Hepatocyte (in vitro differentiated cells): ENCODE results near the gene STX4. TPM values are rescaled to one million over a fixed set of nuclear protein-coding genes. Genes with fewer than 3 reads are reported as not detected.

Experiments used
- DNase-seq: peaks from one replicate; pipeline ENCODE4 v3.0.0-alpha.2; 2016; ENCODE audit warnings: low spot score
- H2AFZ ChIP-seq: fragments of 200-600 bp; sonication (generic); 2 replicates; pipeline ENCODE4 v1.6.0; 2016; ENCODE audit warnings: antibody characterized with exemption, mild to moderate bottlenecking
- H3K27ac ChIP-seq: fragments of 200-600 bp; sonication (generic); 2 replicates; pipeline ENCODE4 v1.5.1; 2016; ENCODE audit warnings: mild to moderate bottlenecking
- H3K27me3 ChIP-seq: fragments of 200-600 bp; sonication (generic); 2 replicates; pipeline ENCODE4 v1.6.1; 2016
- H3K36me3 ChIP-seq: fragments of 200-600 bp; sonication (generic); replicated peaks from 2 replicates; pipeline ENCODE4 v1.5.1; 2016; ENCODE audit warnings: low read depth; ENCODE audit not compliant: insufficient read depth
- H3K4me1 ChIP-seq: fragments of 200-600 bp; sonication (generic); 2 replicates; pipeline ENCODE4 v1.5.1; 2016; ENCODE audit warnings: mild to moderate bottlenecking, moderate library complexity; ENCODE audit not compliant: insufficient read depth
- H3K4me2 ChIP-seq: fragments of 200-600 bp; sonication (generic); 2 replicates; pipeline ENCODE4 v1.6.0; 2016
- H3K4me3 ChIP-seq: fragments of 200-600 bp; sonication (generic); 2 replicates; pipeline ENCODE4 v1.5.1; 2016; ENCODE audit warnings: mild to moderate bottlenecking
- H3K79me2 ChIP-seq: fragments of 200-600 bp; sonication (generic); 2 replicates; pipeline ENCODE4 v1.6.0; 2017; ENCODE audit warnings: mild to moderate bottlenecking
- H3K9me2 ChIP-seq: fragments of 200-600 bp; sonication (generic); replicated peaks from 2 replicates; pipeline ENCODE4 v1.6.0; 2017; ENCODE audit warnings: mild to moderate bottlenecking; ENCODE audit not compliant: insufficient read depth
- H3K9me3 ChIP-seq: fragments of 200-600 bp; sonication (generic); 2 replicates; pipeline ENCODE4 v1.5.1; 2016; ENCODE audit warnings: low read depth, mild to moderate bottlenecking
- H4K20me1 ChIP-seq: fragments of 200-600 bp; sonication (generic); 2 replicates; pipeline ENCODE4 v1.6.0; 2016; ENCODE audit warnings: mild to moderate bottlenecking; ENCODE audit not compliant: insufficient read depth, poor library complexity, severe bottlenecking
- EZH2 ChIP-seq: fragments of 200-600 bp; sonication (generic); IDR thresholded peaks from 2 replicates; pipeline ENCODE4 v1.6.1; 2016; ENCODE audit warnings: antibody characterized with exemption, mild to moderate bottlenecking, borderline replicate concordance
- EZH2phosphoT487 ChIP-seq: fragments of 200-600 bp; sonication (generic); IDR thresholded peaks from one replicate; pipeline ENCODE4 v1.6.1; 2018; ENCODE audit warnings: antibody characterized with exemption, mild to moderate bottlenecking, low read depth, moderate library complexity; ENCODE audit not compliant: unreplicated experiment, severe bottlenecking
- WGBS: methylation state at CpG from one replicate; pipeline ENCODE4 v1.1.6; 2016; ENCODE audit warnings: low lambda C conversion rate; ENCODE audit errors: missing lambda C conversion rate; 5-methylcytosine and 5-hydroxymethylcytosine counted together
- polyA plus RNA-seq: library from polyadenylated mRNA; unstranded; fragments of >200 nt; fragmentation: Nextera tagmentation; extraction: Ambion mirVana; gene quantifications from 2 replicates; pipeline ENCODE4 v1.2.1, GENCODE V29; 2016
- total RNA-seq: library from RNA; depleted of rRNA; stranded (reverse); fragments of >200 nt; gene quantifications from 2 replicates; pipeline ENCODE4 v1.2.3, GENCODE V29; 2014
- TF ChIP-seq, protein P1 (sequence below): fragments of 200-600 bp; sonication (generic); IDR thresholded peaks from 2 replicates; pipeline ENCODE4 v1.5.1; 2016; ENCODE audit warnings: antibody characterized with exemption, mild to moderate bottlenecking; ENCODE audit not compliant: poor library complexity

STX4 gene
- total and polyA plus RNA-seq, 2 experiments from 2014 or later, result 25.9 to 72.4 TPM

DNA sequence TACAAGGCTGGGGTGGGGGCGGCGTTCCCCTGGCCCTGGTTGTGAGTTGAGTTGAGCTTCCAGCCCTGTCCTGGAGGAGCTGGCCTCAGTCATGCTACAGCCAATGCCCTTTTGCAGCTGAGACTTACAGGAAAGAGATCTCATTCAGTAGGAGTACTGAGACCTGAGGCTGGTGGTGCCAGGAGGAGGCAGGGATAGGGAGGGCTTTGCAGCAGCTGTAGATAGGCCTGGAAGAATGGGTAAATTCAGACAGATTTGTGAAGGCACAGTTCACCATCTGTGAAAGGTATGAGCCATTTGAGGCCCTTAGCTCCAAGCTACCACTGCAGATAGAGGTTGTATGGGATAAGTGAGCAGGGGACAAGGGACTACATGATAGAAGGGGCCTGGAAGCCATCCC is 5.6 kb downstream of the STX4 start:
- Histone ChIP-seq H3K4me2 (no peak overlapping the region), H3K4me1 (no peaks in the 10 kb centered on the region), H2AFZ (no peak overlapping the region), H3K36me3 (no peaks in the 10 kb centered on the region), H3K27ac (no peak overlapping the region), H3K9me3 (no peaks in the 10 kb centered on the region), H4K20me1 (peaks cover 7% of the 10 kb centered on the region), H3K27me3 (no peaks in the 10 kb centered on the region), H3K4me3 (no peak overlapping the region), H3K79me2 (peaks cover 13% of the 10 kb centered on the region), H3K9me2 (no peaks in the 10 kb centered on the region)
- WGBS, result 92% methylated on average over 2 of the region's 2 CpGs
- TF ChIP-seq, protein P1, sequence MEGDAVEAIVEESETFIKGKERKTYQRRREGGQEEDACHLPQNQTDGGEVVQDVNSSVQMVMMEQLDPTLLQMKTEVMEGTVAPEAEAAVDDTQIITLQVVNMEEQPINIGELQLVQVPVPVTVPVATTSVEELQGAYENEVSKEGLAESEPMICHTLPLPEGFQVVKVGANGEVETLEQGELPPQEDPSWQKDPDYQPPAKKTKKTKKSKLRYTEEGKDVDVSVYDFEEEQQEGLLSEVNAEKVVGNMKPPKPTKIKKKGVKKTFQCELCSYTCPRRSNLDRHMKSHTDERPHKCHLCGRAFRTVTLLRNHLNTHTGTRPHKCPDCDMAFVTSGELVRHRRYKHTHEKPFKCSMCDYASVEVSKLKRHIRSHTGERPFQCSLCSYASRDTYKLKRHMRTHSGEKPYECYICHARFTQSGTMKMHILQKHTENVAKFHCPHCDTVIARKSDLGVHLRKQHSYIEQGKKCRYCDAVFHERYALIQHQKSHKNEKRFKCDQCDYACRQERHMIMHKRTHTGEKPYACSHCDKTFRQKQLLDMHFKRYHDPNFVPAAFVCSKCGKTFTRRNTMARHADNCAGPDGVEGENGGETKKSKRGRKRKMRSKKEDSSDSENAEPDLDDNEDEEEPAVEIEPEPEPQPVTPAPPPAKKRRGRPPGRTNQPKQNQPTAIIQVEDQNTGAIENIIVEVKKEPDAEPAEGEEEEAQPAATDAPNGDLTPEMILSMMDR, result no peak
- TF ChIP-seq EZH2 (no peak), EZH2phosphoT487 (no peak)
- DNase-seq, result no peak

DNA sequence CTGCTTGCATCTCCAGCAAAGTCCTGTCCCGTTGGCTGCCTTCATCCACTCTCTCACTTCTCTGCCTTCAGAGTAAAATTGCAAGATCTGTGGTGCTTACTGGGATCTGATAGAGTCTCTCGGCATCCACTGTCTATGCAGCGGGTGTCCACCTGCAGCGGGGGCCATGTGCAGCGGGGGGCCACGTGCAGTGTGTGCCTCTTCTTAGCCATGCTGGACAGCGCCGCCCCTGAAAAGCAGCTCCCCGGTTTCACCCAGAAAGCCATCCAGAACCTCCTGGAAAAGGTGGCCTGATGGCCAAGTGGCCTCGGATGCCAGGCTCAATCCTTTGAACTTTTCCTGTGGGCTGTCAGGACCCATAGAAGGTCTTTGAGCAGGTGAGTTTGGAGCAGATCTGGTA is 9.5 kb downstream of the STX4 start:
- Histone ChIP-seq H3K27ac (no peak overlapping the region), H3K4me1 (no peaks in the 10 kb centered on the region), H3K36me3 (no peaks in the 10 kb centered on the region), H3K27me3 (no peaks in the 10 kb centered on the region), H3K9me3 (no peaks in the 10 kb centered on the region), H3K4me3 (no peak overlapping the region), H2AFZ (no peak overlapping the region), H4K20me1 (no peaks in the 10 kb centered on the region), H3K79me2 (no peaks in the 10 kb centered on the region), H3K9me2 (no peaks in the 10 kb centered on the region), H3K4me2 (no peak overlapping the region)
- 96% methylated on average over 10 of the region's 10 CpGs for WGBS
- no peak for DNase-seq
- TF ChIP-seq, protein P1, result no peak
- no peak for TF ChIP-seq EZH2
- TF ChIP-seq EZH2phosphoT487, result no peak

GRCh38 chr16:31043352-31043751 is 10.0 kb downstream of the STX4 start:
- H3K9me2 ChIP-seq, result no peaks in the 10 kb centered on the region

More at GRCh38 chr16:31043352-31043751, 10.0 kb downstream of the STX4 start:
- no peak overlapping the region for H2AFZ ChIP-seq
- H3K4me2 ChIP-seq, result no peak overlapping the region
- H3K27ac ChIP-seq, result no peak overlapping the region
- H3K9me3 ChIP-seq, result no peaks in the 10 kb centered on the region
- DNase-seq, result no peak
- H3K79me2 ChIP-seq, result no peaks in the 10 kb centered on the region
- TF ChIP-seq, protein P1, result no peak
- TF ChIP-seq EZH2phosphoT487, result no peak
- no peak for TF ChIP-seq EZH2
- no peaks in the 10 kb centered on the region for H3K36me3 ChIP-seq
- H3K27me3 ChIP-seq, result no peaks in the 10 kb centered on the region
- H4K20me1 ChIP-seq, result no peaks in the 10 kb centered on the region
- 77% methylated on average over 1 of the region's 1 CpG for WGBS
- H3K4me3 ChIP-seq, result no peak overlapping the region
- H3K4me1 ChIP-seq, result no peaks in the 10 kb centered on the region
